MM.1S (cell line): ENCODE results near the gene ANTKMT.

Experiments used
- CTCF ChIP-seq: fragments of 300-600 bp; sonication (generic); IDR thresholded peaks from 2 replicates; pipeline ENCODE4 v1.5.1; 2016; ENCODE audit warnings: antibody characterized with exemption, low read length, mixed read lengths
- EZH2 ChIP-seq: fragments of 300-600 bp; sonication (generic); optimal IDR thresholded peaks from 2 replicates; pipeline ENCODE3; 2017; ENCODE audit warnings: low read depth, mild to moderate bottlenecking, antibody characterized with exemption, low read length, mixed read lengths

- TF ChIP-seq CTCF (no peak), EZH2 (no peak)
Measured at GRCh38 chr16:704552-705380, 16.2 kb upstream of the ANTKMT start.
